AG04449 (cell line): ENCODE results near the gene FLT1.

Experiments
- CTCF ChIA-PET: fragments of 350-600 bp; formaldehyde crosslinking; extraction: SDS; loops from one replicate; lab custom pipeline; 2021; ENCODE audit warnings: antibody characterized with exemption; lab: Yijun Ruan, JAX
- POLR2A ChIA-PET: fragments of 400-600, 350-600 bp; formaldehyde crosslinking; extraction: SDS; loops from one replicate; lab custom pipeline; 2020; ENCODE audit warnings: antibody characterized with exemption, inconsistent platforms; lab: Yijun Ruan, JAX
- DNase-seq: peaks from one replicate; pipeline ENCODE4 v3.0.0-alpha.2; 2010; ENCODE audit warnings: low read depth, low spot score
- H3K4me3 ChIP-seq: 2 replicates; pipeline ENCODE4 v1.5.1; 2011; ENCODE audit warnings: low read depth, mild to moderate bottlenecking, control low read depth, low read length
- TF ChIP-seq, protein P1 (sequence below): IDR thresholded peaks from one replicate; pipeline ENCODE4 v1.5.1; 2011; ENCODE audit warnings: mild to moderate bottlenecking, moderate library complexity, low read length, control low read depth, inconsistent platforms; ENCODE audit not compliant: insufficient read depth; ENCODE audit errors: missing control alignments

FLT1 gene

DNA sequence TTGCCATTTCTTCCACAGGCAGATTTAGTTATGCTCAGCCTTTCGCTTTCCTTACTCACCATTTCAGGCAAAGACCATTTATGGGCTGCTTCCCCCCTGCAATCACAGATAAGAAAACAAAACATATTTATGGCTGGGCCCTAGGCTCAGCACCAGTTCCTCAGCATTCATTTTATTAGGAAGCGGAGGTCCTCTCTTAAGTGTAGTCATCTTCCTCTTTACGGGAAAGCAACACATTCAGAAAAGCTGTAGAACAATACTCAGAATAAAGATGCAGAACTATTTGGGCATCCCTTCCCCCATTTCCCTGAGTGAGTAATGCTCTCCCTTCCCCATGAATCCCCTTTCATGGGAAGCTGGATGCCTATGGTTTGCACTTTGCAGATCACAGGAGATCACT lies 27.9 kb downstream of the FLT1 start:
- DNase-seq, result no peak
- POLR2A ChIA-PET, result interaction anchor here (0.6 kb wide), 1 partner anchor 459 kb away, joined by 3 read pairs; no protein-coding TSS in a partner anchor

DNA sequence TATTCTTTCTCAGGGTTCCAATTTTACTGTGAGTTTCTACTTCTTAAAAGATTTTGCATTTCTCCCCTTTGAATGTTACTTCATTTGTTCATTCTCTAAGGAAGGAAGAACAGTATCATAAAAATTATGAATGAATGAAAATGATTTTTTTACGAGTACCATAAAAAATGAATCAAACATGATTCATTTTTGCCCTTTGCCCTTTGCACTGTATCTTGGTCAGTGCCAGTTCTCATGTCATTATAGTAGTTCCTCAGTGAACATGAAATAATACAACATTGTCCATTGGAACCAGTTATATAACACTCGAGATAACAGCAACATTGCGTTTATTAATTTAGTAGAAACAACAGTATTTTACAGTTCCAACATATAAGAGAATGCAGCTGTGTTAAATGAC lies 28.8 kb downstream of the FLT1 start:
- CTCF ChIA-PET, result interaction anchor here (0.9 to 1.0 kb wide), 2 partner anchors 9 to 177 kb away, joined by 3 read pairs; no protein-coding TSS in a partner anchor
- POLR2A ChIA-PET, result interaction anchor here (0.6 kb wide), 1 partner anchor 458 kb away, joined by 3 read pairs; no protein-coding TSS in a partner anchor
- H3K4me3 ChIP-seq, result no peak overlapping the region
- TF ChIP-seq, protein P1, sequence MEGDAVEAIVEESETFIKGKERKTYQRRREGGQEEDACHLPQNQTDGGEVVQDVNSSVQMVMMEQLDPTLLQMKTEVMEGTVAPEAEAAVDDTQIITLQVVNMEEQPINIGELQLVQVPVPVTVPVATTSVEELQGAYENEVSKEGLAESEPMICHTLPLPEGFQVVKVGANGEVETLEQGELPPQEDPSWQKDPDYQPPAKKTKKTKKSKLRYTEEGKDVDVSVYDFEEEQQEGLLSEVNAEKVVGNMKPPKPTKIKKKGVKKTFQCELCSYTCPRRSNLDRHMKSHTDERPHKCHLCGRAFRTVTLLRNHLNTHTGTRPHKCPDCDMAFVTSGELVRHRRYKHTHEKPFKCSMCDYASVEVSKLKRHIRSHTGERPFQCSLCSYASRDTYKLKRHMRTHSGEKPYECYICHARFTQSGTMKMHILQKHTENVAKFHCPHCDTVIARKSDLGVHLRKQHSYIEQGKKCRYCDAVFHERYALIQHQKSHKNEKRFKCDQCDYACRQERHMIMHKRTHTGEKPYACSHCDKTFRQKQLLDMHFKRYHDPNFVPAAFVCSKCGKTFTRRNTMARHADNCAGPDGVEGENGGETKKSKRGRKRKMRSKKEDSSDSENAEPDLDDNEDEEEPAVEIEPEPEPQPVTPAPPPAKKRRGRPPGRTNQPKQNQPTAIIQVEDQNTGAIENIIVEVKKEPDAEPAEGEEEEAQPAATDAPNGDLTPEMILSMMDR, result no peak
- DNase-seq, result no peak

More for the DNA sequence above, 27.9 kb downstream of the FLT1 start:
- TF ChIP-seq, protein P1, result no peak
- no peak overlapping the region for H3K4me3 ChIP-seq
- CTCF ChIA-PET, result no interaction called here

DNA sequence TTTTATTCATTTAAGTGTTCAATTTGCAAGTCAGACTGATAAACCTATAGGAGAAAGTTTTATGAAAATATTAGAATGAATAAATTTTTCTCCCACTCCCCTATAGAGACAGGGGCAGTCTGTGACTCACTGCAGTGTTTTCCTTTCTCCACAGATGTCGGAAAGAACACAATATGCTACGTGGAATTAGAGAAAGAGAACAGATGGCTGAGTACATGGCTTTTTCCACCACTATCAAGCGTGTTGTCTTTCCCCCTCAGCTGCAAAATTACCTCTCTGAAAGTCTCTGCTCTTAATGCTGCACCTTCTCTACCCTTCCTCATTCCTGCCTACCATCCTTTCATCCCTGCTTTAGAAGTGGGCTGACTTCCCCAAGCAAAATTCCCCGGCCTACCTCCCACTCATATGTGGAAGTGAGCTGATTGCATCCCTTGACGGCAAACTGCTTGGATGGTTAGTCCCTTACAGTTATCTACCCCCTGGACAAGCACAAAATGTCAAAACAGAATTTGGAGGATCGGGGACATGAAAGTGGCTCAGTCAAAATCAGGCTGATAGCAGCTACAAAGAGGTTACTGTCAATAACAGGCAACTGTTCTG lies 30.0 kb downstream of the FLT1 start:
- ChIA-PET POLR2A (no interaction called here), CTCF (no interaction called here)
- TF ChIP-seq, protein P1, result no peak
- DNase-seq, result no peak
- no peak overlapping the region for H3K4me3 ChIP-seq

DNA sequence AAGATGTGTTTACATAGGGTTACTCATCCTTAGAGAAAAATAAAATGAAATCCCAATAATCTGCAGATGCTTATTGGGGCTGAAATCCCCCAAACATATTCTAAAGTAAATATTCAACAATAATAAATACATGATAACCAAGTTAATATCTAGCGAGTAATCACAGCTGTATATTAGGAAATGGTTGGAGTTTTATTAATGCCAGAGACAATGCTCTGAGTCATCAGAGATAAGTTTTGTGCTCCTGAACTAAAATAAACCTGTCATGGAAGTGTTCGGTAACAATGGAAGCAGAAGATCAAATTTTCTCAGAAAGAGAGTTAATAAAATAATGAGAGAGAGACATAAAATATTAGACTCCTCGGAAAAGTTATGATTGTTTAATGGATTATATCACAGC lies 31.4 kb downstream of the FLT1 start:
- ChIA-PET CTCF (interaction anchor here (1.3 kb wide), 1 partner anchor 13 kb away, joined by 3 read pairs; no protein-coding TSS in a partner anchor), POLR2A (no interaction called here)
- DNase-seq, result no peak
- TF ChIP-seq, protein P1, result no peak
- H3K4me3 ChIP-seq, result no peak overlapping the region

DNA sequence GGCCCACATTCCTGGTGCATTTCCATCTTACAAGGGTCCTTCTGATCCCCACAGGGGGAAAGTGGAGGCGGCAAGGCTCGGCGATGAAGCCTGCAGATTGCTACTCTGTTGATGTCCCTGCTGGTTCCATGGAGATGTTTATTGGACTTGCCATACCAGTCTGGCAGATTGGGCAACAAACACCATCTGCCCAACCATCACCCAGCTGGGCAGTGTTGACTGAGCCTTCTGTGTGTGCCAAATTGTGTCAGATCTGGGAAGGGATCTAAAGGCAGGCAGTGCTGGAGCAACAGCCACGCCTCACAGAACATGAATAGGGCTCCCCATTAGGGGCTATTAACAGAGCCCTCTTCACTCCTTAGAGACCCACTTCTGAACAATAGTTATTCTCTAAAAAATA lies 35.0 kb downstream of the FLT1 start:
- no peak for DNase-seq
- POLR2A ChIA-PET, result no interaction called here
- CTCF ChIA-PET, result no interaction called here
- H3K4me3 ChIP-seq, result no peak overlapping the region
- TF ChIP-seq, protein P1, result no peak

DNA sequence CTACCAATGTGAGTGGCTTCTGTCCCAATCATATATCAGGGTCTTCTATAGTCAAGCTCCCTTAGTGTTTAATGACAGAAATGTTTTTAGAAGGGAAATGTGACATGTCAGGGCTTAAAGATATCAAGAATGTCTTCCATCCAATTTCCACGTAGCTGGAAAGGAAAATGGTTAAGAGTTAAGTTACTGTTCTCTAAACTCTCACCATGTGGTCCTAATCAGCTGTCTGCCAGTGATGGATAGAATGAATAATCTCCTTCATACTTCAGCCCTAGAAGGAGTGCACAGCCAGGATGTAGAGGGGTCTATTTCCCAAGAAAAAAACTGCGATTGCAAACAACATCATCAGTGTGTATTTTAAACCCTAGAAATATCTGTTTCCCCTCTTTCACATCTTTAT lies 36.3 kb downstream of the FLT1 start:
- H3K4me3 ChIP-seq, result no peak overlapping the region
- ChIA-PET CTCF (no interaction called here), POLR2A (no interaction called here)
- DNase-seq, result no peak
- TF ChIP-seq, protein P1, result no peak
